Measurements from ENCODE around the gene ST6GALNAC1. TPM values are rescaled to one million over a fixed set of nuclear protein-coding genes. Genes with fewer than 3 reads are reported as not detected.

The ST6GALNAC1 gene
- total and polyA plus RNA-seq, 2 of the 13 experiments (the other 11 are each of a cell fraction or from before 2014, with no cell fraction given): not detected

DNA sequence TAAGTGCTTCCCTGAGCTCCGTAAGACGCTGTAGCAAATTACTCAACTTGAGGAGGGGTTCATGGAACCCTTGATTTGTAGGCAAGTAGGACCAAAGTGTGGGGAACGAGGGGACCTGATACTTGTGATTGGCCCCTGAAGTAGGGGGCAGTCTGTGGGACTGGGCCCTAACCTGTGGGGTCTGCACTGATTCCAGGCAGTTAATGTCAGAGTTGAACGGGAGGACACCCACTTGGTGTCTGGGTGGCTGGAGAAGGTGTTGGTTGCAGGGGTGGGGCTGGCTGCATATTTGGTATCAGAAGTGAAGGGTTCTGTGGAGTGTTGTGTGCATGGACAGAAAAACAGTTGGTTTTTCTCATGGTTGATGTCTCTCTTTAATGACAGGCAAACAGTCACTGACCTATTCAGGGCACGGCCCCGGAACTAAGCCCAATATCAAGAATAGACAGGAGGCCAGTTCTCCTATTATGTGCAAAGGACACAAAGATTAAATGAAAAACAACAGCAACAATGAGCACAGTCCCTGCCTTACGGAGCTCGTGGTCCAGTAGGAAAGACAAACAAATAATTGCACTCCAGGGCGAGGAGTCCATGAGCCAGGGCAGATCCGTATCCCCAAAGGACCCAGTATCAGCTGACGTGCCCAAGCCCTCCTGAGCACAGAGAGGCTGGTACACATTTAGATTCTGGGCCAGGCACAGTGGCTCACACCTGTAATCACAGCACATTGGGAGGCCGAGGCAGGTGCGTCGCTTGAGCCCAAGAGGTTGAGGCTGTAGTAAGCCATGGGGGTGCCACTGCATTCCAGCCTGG is 48.0 kb upstream of the ST6GALNAC1 start (continued):
- TF ChIP-seq YEATS2 (CRISPR knock-in tag; IDR thresholded peaks at IDR 0.05; ENCODE audit: borderline replicate concordance) (no peak; the same call in 1 of the 2 replicates), ZNF329 (CRISPR knock-in tag; IDR thresholded peaks at IDR 0.05; ENCODE audit: low read depth) (no peak), HIVEP1 (CRISPR knock-in tag; IDR thresholded peaks at IDR 0.05) (no peak), ZNF761 (CRISPR knock-in tag; conservative IDR thresholded peaks at IDR 0.05) (no peak), ETV5 (CRISPR knock-in tag; IDR thresholded peaks at IDR 0.05; ENCODE audit: borderline replicate concordance) (peak; percentile 96), HES4 (CRISPR knock-in tag; IDR thresholded peaks at IDR 0.05; ENCODE audit: borderline replicate concordance) (no peak)
- TF ChIP-seq, protein P1, sequence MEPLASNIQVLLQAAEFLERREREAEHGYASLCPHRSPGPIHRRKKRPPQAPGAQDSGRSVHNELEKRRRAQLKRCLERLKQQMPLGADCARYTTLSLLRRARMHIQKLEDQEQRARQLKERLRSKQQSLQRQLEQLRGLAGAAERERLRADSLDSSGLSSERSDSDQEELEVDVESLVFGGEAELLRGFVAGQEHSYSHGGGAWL (CRISPR knock-in tag; IDR thresholded peaks at IDR 0.05): peak; percentile 16; the same call in 1 of the 2 replicates

- in situ Hi-C loops (cut with HindIII; ENCODE audit: extremely low pct_ligation_motif_present, low pct_unique_long_range_greater_than_20kb): no loop called here
- no peaks in the 10 kb centered on the region for H4K20me1 ChIP-seq (ENCODE audit: insufficient read depth, low read length)
- WGBS (ENCODE audit: low lambda C conversion rate): 89% methylated on average over 13 of the region's 13 CpGs
- H3K79me2 ChIP-seq (ENCODE audit: insufficient read depth, low read length): no peaks in the 10 kb centered on the region
- ChIA-PET POLR2A (interaction anchor here (1.0 to 1.5 kb wide), 4 partner anchors 10 to 121 kb away, joined by 3 to 6 read pairs (median 4); a partner anchor contains a TSS), CTCF (ENCODE audit: low intra/inter-chr PET ratio, low total read pairs) (no interaction called here)
- peaks cover 87% of the 10 kb centered on the region for H3K4me1 ChIP-seq (ENCODE audit: insufficient read depth, low read length)
- H3K9ac ChIP-seq (ENCODE audit: insufficient read depth, low read depth, low read length): 0 out of 2 replicates have a peak overlapping the region, but pooled peaks have one; percentile 42
- peak overlapping the region; percentile 54; the same call in 1 of the 2 replicates for H3K4me2 ChIP-seq (ENCODE audit: low read depth, low read length)
- intact Hi-C loops (cut with micrococcal nuclease; ENCODE audit: unreplicated experiment): no loop called here
- no TSS peak for BruUV-seq (replicated peaks)
- DNase-seq (ENCODE audit: low spot score) (no peak), ATAC-seq (no peak), FAIRE-seq (no peak)
- H3K9me3 ChIP-seq (ENCODE audit: low read length): no peaks in the 10 kb centered on the region
- no peak overlapping the region for H2AFZ ChIP-seq (ENCODE audit: low read length)
- peaks cover 0 to 2% of the 10 kb centered on the region in 2 experiments; a peak in 1 of 5 replicates for H3K36me3 ChIP-seq (replicated peaks in 1 of 2; ENCODE audit: control insufficient read depth in 1 of 2, insufficient read depth in 2 of 2, low read length in 2 of 2)
- no peaks in the 10 kb centered on the region for H3K27me3 ChIP-seq (ENCODE audit: control insufficient read depth in 1 of 2, insufficient read depth in 2 of 2, low read length in 2 of 2)
- H3K27ac ChIP-seq (ENCODE audit: extremely low read length, insufficient read depth, low read length): peak overlapping the region; percentile 68
- peak overlapping the region in 1 of 3 experiments; percentile 7; a peak in 1 of 6 replicates for H3K4me3 ChIP-seq (replicated peaks in 1 of 3; ENCODE audit: insufficient read depth in 1 of 3, low read depth in 2 of 3, low read length in 3 of 3)
- TF ChIP-seq, protein P2, sequence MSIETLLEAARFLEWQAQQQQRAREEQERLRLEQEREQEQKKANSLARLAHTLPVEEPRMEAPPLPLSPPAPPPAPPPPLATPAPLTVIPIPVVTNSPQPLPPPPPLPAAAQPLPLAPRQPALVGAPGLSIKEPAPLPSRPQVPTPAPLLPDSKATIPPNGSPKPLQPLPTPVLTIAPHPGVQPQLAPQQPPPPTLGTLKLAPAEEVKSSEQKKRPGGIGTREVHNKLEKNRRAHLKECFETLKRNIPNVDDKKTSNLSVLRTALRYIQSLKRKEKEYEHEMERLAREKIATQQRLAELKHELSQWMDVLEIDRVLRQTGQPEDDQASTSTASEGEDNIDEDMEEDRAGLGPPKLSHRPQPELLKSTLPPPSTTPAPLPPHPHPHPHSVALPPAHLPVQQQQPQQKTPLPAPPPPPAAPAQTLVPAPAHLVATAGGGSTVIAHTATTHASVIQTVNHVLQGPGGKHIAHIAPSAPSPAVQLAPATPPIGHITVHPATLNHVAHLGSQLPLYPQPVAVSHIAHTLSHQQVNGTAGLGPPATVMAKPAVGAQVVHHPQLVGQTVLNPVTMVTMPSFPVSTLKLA (IDR thresholded peaks at IDR 0.05): no peak
- TF ChIP-seq ADNP (CRISPR knock-in tag; IDR thresholded peaks at IDR 0.05): peak; percentile 45; the same call in 1 of the 2 replicates
- no peak for TF ChIP-seq ZFY (CRISPR knock-in tag; IDR thresholded peaks at IDR 0.05)
- 0 out of 2 replicates have a peak, but pooled peaks have one; percentile 35 for TF ChIP-seq ZNF3 (CRISPR knock-in tag; IDR thresholded peaks at IDR 0.05)
- TF ChIP-seq ELK4 (CRISPR knock-in tag; IDR thresholded peaks at IDR 0.05; ENCODE audit: borderline replicate concordance): no peak
- TF ChIP-seq HNRNPLL (IDR thresholded peaks at IDR 0.05; ENCODE audit: low read depth, low read length, poor library complexity, severe bottlenecking): no peak
- TF ChIP-seq ZNF616 (CRISPR knock-in tag; IDR thresholded peaks at IDR 0.05; ENCODE audit: low read depth): 0 out of 2 replicates have a peak, but pooled peaks have one; percentile 34
- TF ChIP-seq ZNF770 (CRISPR knock-in tag; IDR thresholded peaks at IDR 0.05): peak; percentile 92
Observed at GRCh38 chr17:76690596-76691280, 47.2 kb upstream of the ST6GALNAC1 start.

Measured in HepG2 (cell line).